SU-DHL-6 (cell line): ENCODE measurements around the gene LDHAL6B.

Source experiments
- CTCF ChIP-seq: fragments of 200-600 bp; sonication (generic); IDR thresholded peaks from one replicate; pipeline ENCODE4 v1.5.1; 2017; ENCODE audit warnings: antibody characterized with exemption, mild to moderate bottlenecking, low read length, moderate library complexity; ENCODE audit not compliant: insufficient read depth, poor library complexity, severe bottlenecking
- EZH2phosphoT487 ChIP-seq: fragments of 200-600 bp; sonication (generic), shearing (Covaris generic); conservative IDR thresholded peaks from 2 replicates; pipeline ENCODE4 v1.6.1; 2018; ENCODE audit warnings: mild to moderate bottlenecking, antibody characterized with exemption, low read length, moderate library complexity, mixed read lengths

- TF ChIP-seq CTCF (no peak), EZH2phosphoT487 (no peak)
Observed at GRCh38 chr15:59224474-59224873, 17.8 kb downstream of the LDHAL6B start.
